ENCODE data around the gene TBC1D19. TPM values are rescaled to one million over a fixed set of nuclear protein-coding genes. Genes with fewer than 3 reads are reported as not detected.

Gene TBC1D19
- total and polyA plus RNA-seq, 9 of the 15 experiments (the other 6 are each of a cell fraction or from before 2014, with no cell fraction given), result 0.73 to 5.6 (median 3.7) TPM

- Histone ChIP-seq H3K9me1 (ENCODE audit: control insufficient read depth, insufficient read depth, low read length) (no peaks in the 10 kb centered on the region), H4K20me1 (replicated peaks; ENCODE audit: control insufficient read depth, insufficient read depth, low read length) (no peaks in the 10 kb centered on the region), H3K9me3 (replicated peaks; ENCODE audit: control insufficient read depth, insufficient read depth, low read depth, low read length) (no peaks in the 10 kb centered on the region), H3K36me3 (ENCODE audit: control insufficient read depth, insufficient read depth, low read length) (no peaks in the 10 kb centered on the region), H3K27ac (ENCODE audit: extremely low read depth, low read depth, low read length) (peak overlapping the region; percentile 65), H3K4me3 (no peak overlapping the region), H3K9ac (ENCODE audit: insufficient read depth in 1 of 2, low read depth in 2 of 2, low read length in 2 of 2) (no peak overlapping the region), H3K27me3 (ENCODE audit: control insufficient read depth in 2 of 2, insufficient read depth in 2 of 2, low read length in 2 of 2) (no peaks in the 10 kb centered on the region), H2AFZ (ENCODE audit: low read depth, low read length) (peak overlapping the region; percentile 85), H3K4me2 (ENCODE audit: insufficient read depth, low read length) (no peak overlapping the region), H3K4me1 (replicated peaks in 1 of 2; ENCODE audit: control insufficient read depth in 2 of 2, insufficient read depth in 2 of 2, low read length in 2 of 2) (peaks cover 0 to 11% of the 10 kb centered on the region in 2 experiments; a peak in 3 of 5 replicates), H3K79me2 (ENCODE audit: control insufficient read depth, insufficient read depth, low read length) (no peaks in the 10 kb centered on the region)
- peak; percentile 39 to 63 (median 51) for DNase-seq (ENCODE audit: extremely low read depth in 1 of 4, low spot score in 3 of 4)
- peak; percentile 75 for FAIRE-seq
- CTCF ChIA-PET (ENCODE audit: low intra/inter-chr PET ratio), result no interaction called here
- intact Hi-C loops (cut with micrococcal nuclease), result no loop called here
- in situ Hi-C loops (cut with MboI), result no loop called here
- ATAC-seq, result peak; percentile 85
- BruUV-seq (replicated peaks), result no TSS peak
- WGBS (ENCODE audit: insufficient coverage, low coverage, missing lambda C conversion rate), result 13% methylated on average over 4 of the region's 4 CpGs
- POLR2A ChIA-PET, result no interaction called here
- no peak for TF ChIP-seq RBFOX2 (IDR thresholded peaks at IDR 0.05; ENCODE audit: low read depth, low read length)
- TF ChIP-seq USF2 (CRISPR knock-in tag; IDR thresholded peaks at IDR 0.05), result no peak
- no peak for TF ChIP-seq ATF1 (CRISPR knock-in tag; IDR thresholded peaks at IDR 0.05)
- no peak for TF ChIP-seq ATF1 (tag; IDR thresholded peaks at IDR 0.05)
- TF ChIP-seq, protein P1, sequence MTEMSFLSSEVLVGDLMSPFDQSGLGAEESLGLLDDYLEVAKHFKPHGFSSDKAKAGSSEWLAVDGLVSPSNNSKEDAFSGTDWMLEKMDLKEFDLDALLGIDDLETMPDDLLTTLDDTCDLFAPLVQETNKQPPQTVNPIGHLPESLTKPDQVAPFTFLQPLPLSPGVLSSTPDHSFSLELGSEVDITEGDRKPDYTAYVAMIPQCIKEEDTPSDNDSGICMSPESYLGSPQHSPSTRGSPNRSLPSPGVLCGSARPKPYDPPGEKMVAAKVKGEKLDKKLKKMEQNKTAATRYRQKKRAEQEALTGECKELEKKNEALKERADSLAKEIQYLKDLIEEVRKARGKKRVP (CRISPR knock-in tag; IDR thresholded peaks at IDR 0.05), result no peak
- no peak for TF ChIP-seq ASH1L (IDR thresholded peaks at IDR 0.05; ENCODE audit: borderline replicate concordance, low read depth, partially characterized antibody)
- no peak for TF ChIP-seq SETDB1 (IDR thresholded peaks at IDR 0.05; ENCODE audit: low read length)
- TF ChIP-seq CEBPG (CRISPR knock-in tag; IDR thresholded peaks at IDR 0.05), result no peak
- TF ChIP-seq CEBPG (tag; conservative IDR thresholded peaks at IDR 0.05 in 1 of 2, IDR thresholded peaks at IDR 0.05 in 1 of 2), result no peak
- TF ChIP-seq ZNF134 (CRISPR knock-in tag; conservative IDR thresholded peaks at IDR 0.05), result no peak
- TF ChIP-seq KDM2B (CRISPR knock-in tag; IDR thresholded peaks at IDR 0.05), result no peak
- TF ChIP-seq ZNF551 (CRISPR knock-in tag; IDR thresholded peaks at IDR 0.05), result no peak
- peak; percentile 76 for TF ChIP-seq L3MBTL2 (IDR thresholded peaks at IDR 0.05)
- TF ChIP-seq SMARCE1 (IDR thresholded peaks at IDR 0.05), result no peak
- TF ChIP-seq RCOR1 (IDR thresholded peaks at IDR 0.05; ENCODE audit: borderline replicate concordance in 1 of 2, low read depth in 2 of 2, low read length in 2 of 2), result peak in 1 of 2 experiments; percentile 32; a peak in 1 of 4 replicates
- no peak for TF ChIP-seq TFAM (CRISPR knock-in tag; conservative IDR thresholded peaks at IDR 0.05)
- TF ChIP-seq TEAD1 (CRISPR knock-in tag; IDR thresholded peaks at IDR 0.05), result no peak
- no peak for TF ChIP-seq TSHZ1 (CRISPR knock-in tag; IDR thresholded peaks at IDR 0.05)
These were observed 108.3 kb downstream of the TBC1D19 start for GRCh38 chr4:26692014-26692726.
